Measurements from ENCODE around the gene ADGRG2. TPM values are rescaled to one million over a fixed set of nuclear protein-coding genes. Genes with fewer than 3 reads are reported as not detected.

The ADGRG2 gene
- total RNA-seq, 2 donors from 2014 or later, result 5.9 to 9.4 TPM

GRCh38 chrX:19121466-19121865 lies 802 bp downstream of the ADGRG2 start:
- no peak overlapping the region for H3K27ac Mint-ChIP-seq
- peak; percentile 56 for DNase-seq
- no peak overlapping the region for H3K27ac ChIP-seq (ENCODE audit: low read depth, low read length)
- no peak for TF ChIP-seq CTCF (conservative IDR thresholded peaks at IDR 0.05)
- H3K36me3 ChIP-seq (ENCODE audit: control insufficient read depth, insufficient read depth, low read length), result no peaks in the 10 kb centered on the region
- H3K36me3 Mint-ChIP-seq (ENCODE audit: low read depth), result no peaks in the 10 kb centered on the region
- H3K27me3 ChIP-seq (ENCODE audit: control insufficient read depth, insufficient read depth, low read length, poor library complexity, severe bottlenecking), result peaks cover 45% of the 10 kb centered on the region
- 3% methylated on average over 14 of the region's 18 CpGs; no CpG with 5 or more reads in 1 of the 2 experiments for WGBS, 2 experiments (ENCODE audit: insufficient coverage in 1 of 2, insufficient read length in 1 of 2)
- no peaks in the 10 kb centered on the region for H3K9me3 ChIP-seq (ENCODE audit: control insufficient read depth, low read length)
- no peaks in the 10 kb centered on the region for H3K4me1 ChIP-seq (ENCODE audit: control insufficient read depth, insufficient read depth, low read length)
- H3K4me3 Mint-ChIP-seq, result peak overlapping the region; percentile 61
- H3K4me3 ChIP-seq (ENCODE audit: low read length), result peak overlapping the region; percentile 75
- no peak overlapping the region for H3K9ac ChIP-seq (ENCODE audit: extremely low read depth, low read length, poor library complexity, severe bottlenecking)
- H3K27me3 Mint-ChIP-seq (ENCODE audit: insufficient read depth), result peaks cover 36% of the 10 kb centered on the region
- peaks cover 3% of the 10 kb centered on the region for H3K4me1 Mint-ChIP-seq
- peaks cover 49% of the 10 kb centered on the region for H3K9me3 Mint-ChIP-seq

GRCh38 chrX:19110642-19111041 lies 11.6 kb downstream of the ADGRG2 start:
- H3K27ac Mint-ChIP-seq, result no peak overlapping the region
- no peak overlapping the region for H3K27ac ChIP-seq (ENCODE audit: low read depth, low read length)
- no peaks in the 10 kb centered on the region for H3K9me3 ChIP-seq (ENCODE audit: control insufficient read depth, low read length)
- no peak for DNase-seq
- WGBS, 2 experiments (ENCODE audit: insufficient coverage in 1 of 2, insufficient read length in 1 of 2), result 91 to 100% methylated on average over 1 of the region's 2 CpGs
- H3K36me3 ChIP-seq (ENCODE audit: control insufficient read depth, insufficient read depth, low read length), result no peaks in the 10 kb centered on the region
- no peaks in the 10 kb centered on the region for H3K36me3 Mint-ChIP-seq (ENCODE audit: low read depth)
- H3K4me3 Mint-ChIP-seq, result no peak overlapping the region
- H3K27me3 Mint-ChIP-seq (ENCODE audit: insufficient read depth), result peaks cover 7% of the 10 kb centered on the region
- peaks cover 9% of the 10 kb centered on the region for H3K4me1 Mint-ChIP-seq
- peaks cover 5% of the 10 kb centered on the region for H3K27me3 ChIP-seq (ENCODE audit: control insufficient read depth, insufficient read depth, low read length, poor library complexity, severe bottlenecking)
- no peak overlapping the region for H3K9ac ChIP-seq (ENCODE audit: extremely low read depth, low read length, poor library complexity, severe bottlenecking)
- H3K4me1 ChIP-seq (ENCODE audit: control insufficient read depth, insufficient read depth, low read length), result no peaks in the 10 kb centered on the region
- H3K4me3 ChIP-seq (ENCODE audit: low read length), result no peak overlapping the region
- no peak for TF ChIP-seq CTCF (conservative IDR thresholded peaks at IDR 0.05)
- peaks cover 67% of the 10 kb centered on the region for H3K9me3 Mint-ChIP-seq

GRCh38 chrX:19107035-19107434 lies 15.2 kb downstream of the ADGRG2 start:
- TF ChIP-seq CTCF (conservative IDR thresholded peaks at IDR 0.05), result no peak
- 30 to 35% methylated on average over 2 to 6 of the region's 6 CpGs for WGBS, 2 experiments (ENCODE audit: insufficient coverage in 1 of 2, insufficient read length in 1 of 2)
- no peak overlapping the region for H3K27ac ChIP-seq (ENCODE audit: low read depth, low read length)
- Mint-ChIP-seq H3K27ac (peak overlapping the region; percentile 16), H3K4me1 (peaks cover 6% of the 10 kb centered on the region), H3K36me3 (ENCODE audit: low read depth) (no peaks in the 10 kb centered on the region), H3K4me3 (no peak overlapping the region), H3K27me3 (ENCODE audit: insufficient read depth) (peaks cover 4% of the 10 kb centered on the region), H3K9me3 (peaks cover 62% of the 10 kb centered on the region)
- no peak overlapping the region for H3K4me3 ChIP-seq (ENCODE audit: low read length)
- peaks cover 5% of the 10 kb centered on the region for H3K27me3 ChIP-seq (ENCODE audit: control insufficient read depth, insufficient read depth, low read length, poor library complexity, severe bottlenecking)
- no peaks in the 10 kb centered on the region for H3K9me3 ChIP-seq (ENCODE audit: control insufficient read depth, low read length)
- no peaks in the 10 kb centered on the region for H3K4me1 ChIP-seq (ENCODE audit: control insufficient read depth, insufficient read depth, low read length)
- peak; percentile 81 for DNase-seq
- H3K36me3 ChIP-seq (ENCODE audit: control insufficient read depth, insufficient read depth, low read length), result no peaks in the 10 kb centered on the region
- no peak overlapping the region for H3K9ac ChIP-seq (ENCODE audit: extremely low read depth, low read length, poor library complexity, severe bottlenecking)

All from endodermal cell (in vitro differentiated cells).